H9 (cell line): ENCODE measurements around the gene DPP6. TPM values are rescaled to one million over a fixed set of nuclear protein-coding genes. Genes with fewer than 3 reads are reported as not detected.

Experiments used
- DNase-seq: peaks from one replicate; pipeline ENCODE4 v3.0.0-alpha.2; 2017
- H2AFZ ChIP-seq: one replicate; pipeline ENCODE4 v1.6.1; 2013; ENCODE audit warnings: mild to moderate bottlenecking, low read length, control low read depth, moderate library complexity
- H2AK5ac ChIP-seq: 2 replicates; pipeline ENCODE4 v1.6.1; 2013; ENCODE audit warnings: low read length, control low read depth, mixed read lengths; ENCODE audit not compliant: insufficient read length
- H2BK120ac ChIP-seq: one replicate; pipeline ENCODE4 v1.6.1; 2013; ENCODE audit warnings: low read depth, mild to moderate bottlenecking, low read length, control low read depth, inconsistent platforms; ENCODE audit not compliant: poor library complexity, severe bottlenecking
- H2BK12ac ChIP-seq: 2 replicates; pipeline ENCODE4 v1.6.1; 2013; ENCODE audit warnings: low read length, control low read depth, mixed read lengths, low read depth; ENCODE audit not compliant: insufficient read length
- H2BK15ac ChIP-seq: 2 replicates; pipeline ENCODE4 v1.6.1; 2013; ENCODE audit warnings: low read depth, low read length, control low read depth
- H2BK20ac ChIP-seq: one replicate; pipeline ENCODE4 v1.6.1; 2013; ENCODE audit warnings: low read depth, mild to moderate bottlenecking, low read length, control low read depth, inconsistent platforms; ENCODE audit not compliant: poor library complexity, severe bottlenecking
- H2BK5ac ChIP-seq: 2 replicates; pipeline ENCODE4 v1.6.1; 2013; ENCODE audit warnings: low read length, control low read depth, mixed read lengths; ENCODE audit not compliant: insufficient read length
- H3K14ac ChIP-seq: 2 replicates; pipeline ENCODE4 v1.6.1; 2013; ENCODE audit warnings: low read length, control low read depth; ENCODE audit not compliant: insufficient read depth
- H3K18ac ChIP-seq: 2 replicates; pipeline ENCODE4 v1.6.1; 2013; ENCODE audit warnings: low read depth, mild to moderate bottlenecking, mixed read lengths, low read length, control low read depth; ENCODE audit not compliant: insufficient read length
- H3K23ac ChIP-seq: 2 replicates; pipeline ENCODE4 v1.6.1; 2013; ENCODE audit warnings: low read length, control low read depth, mixed read lengths, low read depth; ENCODE audit not compliant: insufficient read length
- H3K23me2 ChIP-seq: 2 replicates; pipeline ENCODE4 v1.6.1; 2013; ENCODE audit warnings: low read depth, mild to moderate bottlenecking, mixed read lengths, low read length, control low read depth; ENCODE audit not compliant: insufficient read length, poor library complexity, severe bottlenecking
- H3K27ac ChIP-seq: 2 replicates; pipeline ENCODE4 v1.5.1; 2013; ENCODE audit warnings: low read length, control low read depth, mixed read lengths, low read depth; ENCODE audit not compliant: insufficient read length
- H3K27me3 ChIP-seq: 2 replicates; pipeline ENCODE4 v1.6.1; 2013; ENCODE audit warnings: low read length, control low read depth, inconsistent platforms; ENCODE audit not compliant: insufficient read depth
- H3K4ac ChIP-seq: 2 replicates; pipeline ENCODE4 v1.6.1; 2013; ENCODE audit warnings: low read depth, mild to moderate bottlenecking, control low read depth, inconsistent platforms, low read length, moderate library complexity
- H3K4me1 ChIP-seq: 2 replicates; pipeline ENCODE4 v1.6.1; 2013; ENCODE audit warnings: low read length, control low read depth, inconsistent platforms; ENCODE audit not compliant: insufficient read depth
- H3K4me2 ChIP-seq: 2 replicates; pipeline ENCODE4 v1.6.1; 2013; ENCODE audit warnings: low read length, control low read depth, mixed read lengths; ENCODE audit not compliant: insufficient read length, insufficient read depth
- H3K56ac ChIP-seq: 2 replicates; pipeline ENCODE4 v1.6.1; 2013; ENCODE audit warnings: low read depth, mild to moderate bottlenecking, mixed read lengths, low read length, control low read depth; ENCODE audit not compliant: insufficient read length
- H3K79me1 ChIP-seq: 2 replicates; pipeline ENCODE4 v1.6.1; 2013; ENCODE audit warnings: low read depth, mild to moderate bottlenecking, moderate library complexity, low read length, control low read depth, inconsistent platforms; ENCODE audit not compliant: insufficient read depth, poor library complexity, severe bottlenecking
- H3K79me2 ChIP-seq: 2 replicates; pipeline ENCODE4 v1.6.1; 2013; ENCODE audit warnings: low read length, control low read depth, inconsistent platforms; ENCODE audit not compliant: insufficient read depth
- H3K9ac ChIP-seq: 2 replicates; pipeline ENCODE4 v1.6.1; 2013; ENCODE audit warnings: low read length, control low read depth, mixed read lengths; ENCODE audit not compliant: insufficient read length; ENCODE audit errors: extremely low read depth
- H3K9me3 ChIP-seq: one replicate; pipeline ENCODE4 v1.6.1; 2013; ENCODE audit warnings: low read depth, low read length, inconsistent platforms; ENCODE audit not compliant: control insufficient read depth
- H3T11ph ChIP-seq: one replicate; pipeline ENCODE4 v1.6.1; 2013; ENCODE audit warnings: mild to moderate bottlenecking, low read length, control low read depth, inconsistent platforms
- H4K20me1 ChIP-seq: one replicate; pipeline ENCODE4 v1.6.1; 2013; ENCODE audit not compliant: control insufficient read depth, insufficient read length, insufficient read depth
- H4K5ac ChIP-seq: 2 replicates; pipeline ENCODE4 v1.6.1; 2013; ENCODE audit warnings: low read depth, mild to moderate bottlenecking, mixed read lengths, low read length, control low read depth; ENCODE audit not compliant: insufficient read length
- H4K8ac ChIP-seq: replicated peaks from 2 replicates; pipeline ENCODE4 v1.6.1; 2013; ENCODE audit warnings: low read length, control low read depth, mixed read lengths, low read depth; ENCODE audit not compliant: insufficient read length
- H4K91ac ChIP-seq: 2 replicates; pipeline ENCODE4 v1.6.1; 2013; ENCODE audit warnings: low read depth, mild to moderate bottlenecking, moderate library complexity, mixed read lengths, low read length, control low read depth; ENCODE audit not compliant: insufficient read length
- H3K27ac Mint-ChIP-seq, 3 experiments: 2 replicates in 2 of 3; 3 replicates in 1 of 3; pipeline ENCODE4 v1.8.0; 2020 to 2021; ENCODE audit warnings: mixed read lengths in 3 of 3, mild to moderate bottlenecking in 1 of 3, moderate library complexity in 1 of 3
- H3K27me3 Mint-ChIP-seq: 2 replicates; pipeline ENCODE4 v1.8.0; 2021; ENCODE audit warnings: low read depth, mild to moderate bottlenecking, moderate library complexity, mixed read lengths
- H3K36me3 Mint-ChIP-seq, 3 experiments: 2 replicates in 2 of 3; 3 replicates in 1 of 3; pipeline ENCODE4 v1.8.0; 2020 to 2021; ENCODE audit warnings: low read depth in 3 of 3, mixed read lengths in 3 of 3; ENCODE audit not compliant: insufficient read depth in 1 of 3
- H3K4me1 Mint-ChIP-seq, 2 experiments: 2 replicates each; pipeline ENCODE4 v1.8.0; 2020; ENCODE audit warnings: mixed read lengths in 2 of 2
- H3K4me3 Mint-ChIP-seq, 2 experiments: 2 replicates in 1 of 2; 3 replicates in 1 of 2; pipeline ENCODE4 v1.8.0; 2020 to 2021; ENCODE audit warnings: mild to moderate bottlenecking in 2 of 2, mixed read lengths in 2 of 2, moderate library complexity in 1 of 2
- H3K9me3 Mint-ChIP-seq, 2 experiments: 2 replicates in 1 of 2; 3 replicates in 1 of 2; pipeline ENCODE4 v1.8.0; 2020; ENCODE audit warnings: mild to moderate bottlenecking in 2 of 2, mixed read lengths in 2 of 2, moderate library complexity in 1 of 2
- WGBS: extraction: QIAGEN DNeasy Blood & Tissue Kit; methylation state at CpG from one replicate; pipeline ENCODE4 v1.1.7; 2013; ENCODE audit warnings: missing lambda C conversion rate, low lambda C conversion rate, mixed read lengths; ENCODE audit not compliant: insufficient read length; ENCODE audit errors: extremely low coverage; 5-methylcytosine and 5-hydroxymethylcytosine counted together
- total RNA-seq: library from RNA; stranded (reverse); gene quantifications from 2 replicates; pipeline ENCODE4 v1.2.1, GENCODE V29; 2021
- TF ChIP-seq, protein P1 (sequence below): fragments of 200-600 bp; sonication (generic); conservative IDR thresholded peaks from 3 replicates; pipeline ENCODE4 v1.8.0; 2021; ENCODE audit warnings: antibody characterized with exemption, mild to moderate bottlenecking

Gene DPP6
- total RNA-seq, 1 experiment from 2014 or later, result 4.5 TPM

DNA sequence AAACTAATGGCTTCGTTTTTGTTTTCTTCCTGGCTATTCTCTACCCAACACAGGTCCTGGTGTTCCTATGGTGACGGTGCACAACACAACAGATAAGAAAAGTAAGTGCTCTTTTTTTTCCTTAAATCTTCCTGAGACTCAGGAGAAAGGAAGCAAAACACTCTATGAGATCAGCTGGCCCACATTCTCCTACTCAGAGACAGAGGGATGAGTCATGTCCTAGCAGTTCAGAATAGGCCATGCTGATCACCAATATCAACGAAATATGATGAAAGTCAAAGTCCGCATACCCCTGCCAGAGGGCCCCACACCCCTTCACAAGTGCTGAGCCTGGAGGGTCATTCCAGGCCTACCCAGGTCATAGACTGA is 801.5 kb downstream of the DPP6 start:
- no peaks in the 10 kb centered on the region for H3K79me2 ChIP-seq
- no peak for DNase-seq
- no peak overlapping the region for H2AK5ac ChIP-seq
- H2BK5ac ChIP-seq, result no peak overlapping the region
- H3K4me2 ChIP-seq, result no peak overlapping the region
- no peak overlapping the region for H4K91ac ChIP-seq
- no peak overlapping the region for H3K23ac ChIP-seq
- no peaks in the 10 kb centered on the region for H3K23me2 ChIP-seq
- no peak overlapping the region for H3K14ac ChIP-seq
- H4K20me1 ChIP-seq, result no peaks in the 10 kb centered on the region
- no peak overlapping the region for H3K4ac ChIP-seq
- no peak overlapping the region for H3K27ac ChIP-seq
- Mint-ChIP-seq H3K27me3 (peaks cover 4% of the 10 kb centered on the region), H3K9me3 (peaks cover 10% of the 10 kb centered on the region in 2 experiments; a peak in 4 of 5 replicates), H3K27ac (no peak overlapping the region), H3K4me3 (no peak overlapping the region), H3K36me3 (peaks cover 0 to 4% (median 2%) of the 10 kb centered on the region in 3 experiments; a peak in 1 of 7 replicates), H3K4me1 (peaks cover 1 to 8% of the 10 kb centered on the region in 2 experiments; a peak in 2 of 4 replicates)
- H3K4me1 ChIP-seq, result no peaks in the 10 kb centered on the region
- no peak overlapping the region for H3K9ac ChIP-seq
- H3K18ac ChIP-seq, result no peak overlapping the region
- H4K8ac ChIP-seq, result no peak overlapping the region
- H3K56ac ChIP-seq, result no peak overlapping the region
- TF ChIP-seq, protein P1, sequence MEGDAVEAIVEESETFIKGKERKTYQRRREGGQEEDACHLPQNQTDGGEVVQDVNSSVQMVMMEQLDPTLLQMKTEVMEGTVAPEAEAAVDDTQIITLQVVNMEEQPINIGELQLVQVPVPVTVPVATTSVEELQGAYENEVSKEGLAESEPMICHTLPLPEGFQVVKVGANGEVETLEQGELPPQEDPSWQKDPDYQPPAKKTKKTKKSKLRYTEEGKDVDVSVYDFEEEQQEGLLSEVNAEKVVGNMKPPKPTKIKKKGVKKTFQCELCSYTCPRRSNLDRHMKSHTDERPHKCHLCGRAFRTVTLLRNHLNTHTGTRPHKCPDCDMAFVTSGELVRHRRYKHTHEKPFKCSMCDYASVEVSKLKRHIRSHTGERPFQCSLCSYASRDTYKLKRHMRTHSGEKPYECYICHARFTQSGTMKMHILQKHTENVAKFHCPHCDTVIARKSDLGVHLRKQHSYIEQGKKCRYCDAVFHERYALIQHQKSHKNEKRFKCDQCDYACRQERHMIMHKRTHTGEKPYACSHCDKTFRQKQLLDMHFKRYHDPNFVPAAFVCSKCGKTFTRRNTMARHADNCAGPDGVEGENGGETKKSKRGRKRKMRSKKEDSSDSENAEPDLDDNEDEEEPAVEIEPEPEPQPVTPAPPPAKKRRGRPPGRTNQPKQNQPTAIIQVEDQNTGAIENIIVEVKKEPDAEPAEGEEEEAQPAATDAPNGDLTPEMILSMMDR, result no peak
- no peaks in the 10 kb centered on the region for H3K79me1 ChIP-seq
- no peak overlapping the region for H4K5ac ChIP-seq
- H2BK20ac ChIP-seq, result no peak overlapping the region
- H2BK12ac ChIP-seq, result no peak overlapping the region
- no peak overlapping the region for H3T11ph ChIP-seq
- WGBS, result no CpG with 5 or more reads among the region's 4 CpGs
- no peak overlapping the region for H2BK120ac ChIP-seq
- no peaks in the 10 kb centered on the region for H3K9me3 ChIP-seq
- H2BK15ac ChIP-seq, result no peak overlapping the region
- H3K27me3 ChIP-seq, result no peaks in the 10 kb centered on the region
- no peak overlapping the region for H2AFZ ChIP-seq
